Osteoblast (primary cell): ENCODE results near the gene FABP3. TPM values are rescaled to one million over a fixed set of nuclear protein-coding genes. Genes with fewer than 3 reads are reported as not detected.

Source experiments
- DNase-seq: peaks from one replicate; pipeline ENCODE4 v3.0.0; 2011; ENCODE audit warnings: low spot score, mixed read lengths; ENCODE audit not compliant: insufficient read length; ENCODE audit errors: missing footprints
- H2AFZ ChIP-seq: 2 replicates; pipeline ENCODE4 v1.6.0; 2011; ENCODE audit warnings: mild to moderate bottlenecking, low read length
- H3K27ac ChIP-seq: 2 replicates; pipeline ENCODE4 v1.5.1; 2011; ENCODE audit warnings: mild to moderate bottlenecking, low read depth, low read length, moderate library complexity
- H3K27me3 ChIP-seq: 2 replicates; pipeline ENCODE4 v1.6.0; 2012; ENCODE audit warnings: mild to moderate bottlenecking, control low read depth, inconsistent platforms, low read length, moderate library complexity; ENCODE audit not compliant: insufficient read depth
- H3K36me3 ChIP-seq: 2 replicates; pipeline ENCODE4 v1.5.1; 2011; ENCODE audit warnings: mild to moderate bottlenecking, low read length, control low read depth, moderate library complexity; ENCODE audit not compliant: insufficient read depth
- H3K4me1 ChIP-seq: 2 replicates; pipeline ENCODE4 v1.5.1; 2011; ENCODE audit warnings: mild to moderate bottlenecking, low read length, control low read depth, moderate library complexity; ENCODE audit not compliant: insufficient read depth
- H3K4me2 ChIP-seq: 2 replicates; pipeline ENCODE4 v1.6.0; 2011; ENCODE audit warnings: mild to moderate bottlenecking, low read length; ENCODE audit not compliant: insufficient read depth
- H3K4me3 ChIP-seq: fragments of 200-600 bp; sonication (generic); 3 replicates; pipeline ENCODE4 v1.5.1; 2012; ENCODE audit warnings: mild to moderate bottlenecking, low read length, inconsistent platforms; ENCODE audit not compliant: insufficient read depth
- H3K79me2 ChIP-seq: 2 replicates; pipeline ENCODE4 v1.6.0; 2012; ENCODE audit warnings: mild to moderate bottlenecking, low read length, control low read depth, inconsistent platforms; ENCODE audit not compliant: insufficient read depth
- H3K9me3 ChIP-seq: 2 replicates; pipeline ENCODE4 v1.5.1; 2011; ENCODE audit warnings: low read depth, low read length, control low read depth
- H4K20me1 ChIP-seq: 2 replicates; pipeline ENCODE4 v1.6.0; 2012; ENCODE audit warnings: mild to moderate bottlenecking, low read length, control low read depth; ENCODE audit not compliant: insufficient read depth
- total RNA-seq: library from RNA; depleted of rRNA; stranded (reverse); fragments of >200 nt; gene quantifications from 2 replicates; pipeline ENCODE4 v1.2.3, GENCODE V29; 2012
- TF ChIP-seq, protein P1 (sequence below): IDR thresholded peaks from 2 replicates; pipeline ENCODE4 v1.5.1; 2011; ENCODE audit warnings: mild to moderate bottlenecking, low read depth, low read length, moderate library complexity; ENCODE audit errors: extremely low read depth

Gene FABP3
- total RNA-seq, 1 donor = 28.6 TPM

DNA sequence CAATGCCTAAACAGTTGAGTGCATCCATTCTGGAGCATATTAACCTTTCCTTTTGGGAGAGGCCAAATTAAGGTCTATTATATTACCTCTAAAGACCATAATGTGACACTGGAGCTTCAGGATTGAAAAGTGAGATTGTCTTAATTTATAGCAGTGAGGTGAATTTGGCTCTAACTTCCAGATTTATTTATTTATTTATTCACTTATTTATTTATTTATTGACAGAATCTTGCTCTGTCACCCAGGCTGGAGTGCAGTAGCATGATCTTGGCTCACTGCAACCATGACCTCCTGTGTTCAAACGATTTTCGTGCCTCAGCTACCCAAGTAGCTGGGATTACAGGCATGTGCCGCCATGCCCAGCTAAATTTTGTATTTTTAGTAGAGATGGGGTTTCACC is 57.0 kb downstream of the FABP3 start:
- no peak overlapping the region for H3K4me2 ChIP-seq
- H3K4me3 ChIP-seq = no peak overlapping the region
- no peaks in the 10 kb centered on the region for H3K9me3 ChIP-seq
- no peaks in the 10 kb centered on the region for H3K79me2 ChIP-seq
- H3K36me3 ChIP-seq = peaks cover 51% of the 10 kb centered on the region
- TF ChIP-seq, protein P1, sequence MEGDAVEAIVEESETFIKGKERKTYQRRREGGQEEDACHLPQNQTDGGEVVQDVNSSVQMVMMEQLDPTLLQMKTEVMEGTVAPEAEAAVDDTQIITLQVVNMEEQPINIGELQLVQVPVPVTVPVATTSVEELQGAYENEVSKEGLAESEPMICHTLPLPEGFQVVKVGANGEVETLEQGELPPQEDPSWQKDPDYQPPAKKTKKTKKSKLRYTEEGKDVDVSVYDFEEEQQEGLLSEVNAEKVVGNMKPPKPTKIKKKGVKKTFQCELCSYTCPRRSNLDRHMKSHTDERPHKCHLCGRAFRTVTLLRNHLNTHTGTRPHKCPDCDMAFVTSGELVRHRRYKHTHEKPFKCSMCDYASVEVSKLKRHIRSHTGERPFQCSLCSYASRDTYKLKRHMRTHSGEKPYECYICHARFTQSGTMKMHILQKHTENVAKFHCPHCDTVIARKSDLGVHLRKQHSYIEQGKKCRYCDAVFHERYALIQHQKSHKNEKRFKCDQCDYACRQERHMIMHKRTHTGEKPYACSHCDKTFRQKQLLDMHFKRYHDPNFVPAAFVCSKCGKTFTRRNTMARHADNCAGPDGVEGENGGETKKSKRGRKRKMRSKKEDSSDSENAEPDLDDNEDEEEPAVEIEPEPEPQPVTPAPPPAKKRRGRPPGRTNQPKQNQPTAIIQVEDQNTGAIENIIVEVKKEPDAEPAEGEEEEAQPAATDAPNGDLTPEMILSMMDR = no peak
- no peak overlapping the region for H3K27ac ChIP-seq
- no peak for DNase-seq
- H3K27me3 ChIP-seq = no peaks in the 10 kb centered on the region
- H3K4me1 ChIP-seq = no peaks in the 10 kb centered on the region
- H2AFZ ChIP-seq = no peak overlapping the region
- peaks cover 8% of the 10 kb centered on the region for H4K20me1 ChIP-seq

Other genes starting within 250 kb of the FABP3 start
- not detected in 2 replicates for gene NKAIN1, start 133.2 kb downstream of the FABP3 start, total RNA-seq
- gene SNRNP40, start 76.3 kb downstream of the FABP3 start, total RNA-seq = 67.5 and 78.2 TPM in 2 replicates
- 25.9 and 30.4 TPM in 2 replicates for gene ZCCHC17, start 76.0 kb downstream of the FABP3 start, total RNA-seq
- gene SERINC2, start 40.1 kb upstream of the FABP3 start, total RNA-seq = 10.9 and 22.4 TPM in 2 replicates
- 31.5 and 50.3 TPM in 2 replicates for gene TINAGL1, start 203.4 kb upstream of the FABP3 start, total RNA-seq
- gene HCRTR1, start 244.6 kb upstream of the FABP3 start, total RNA-seq = not detected in 2 replicates